Aorta (tissue), 5 donors: ENCODE results near the gene PLOD3. TPM values are rescaled to one million over a fixed set of nuclear protein-coding genes. Genes with fewer than 3 reads are reported as not detected.
"Not testable (repeated sequence)": the region's sequence is repeated elsewhere in the genome, so short reads cannot be mapped to it uniquely, and the experiment has no call there.

Source experiments
- ATAC-seq: fragments of 200-7000 bp; cut with Tn5 transposase; one replicate; pipeline ENCODE4 v1.9.1; 2022; ENCODE audit warnings: moderate library complexity; ENCODE audit not compliant: low FRiP score
- DNase-seq, 2 donors: peaks; one replicate each; pipeline ENCODE4 v3.0.0-alpha.2; 2020
- H3K27ac ChIP-seq, 2 donors: one replicate each; pipeline ENCODE4 v1.5.1; 2013; ENCODE audit warnings: low read length in 2 of 2, mild to moderate bottlenecking in 2 of 2, moderate library complexity in 2 of 2, control low read depth in 1 of 2, inconsistent platforms in 1 of 2, low read depth in 1 of 2
- H3K27me3 ChIP-seq, 2 donors: one replicate each; pipeline ENCODE4 v1.6.1; 2013; ENCODE audit warnings: control low read depth in 1 of 2, low read length in 1 of 2, mild to moderate bottlenecking in 1 of 2, moderate library complexity in 1 of 2; ENCODE audit not compliant: insufficient read depth in 2 of 2, control insufficient read depth in 1 of 2
- H3K36me3 ChIP-seq, 2 donors: one replicate each; pipeline ENCODE4 v1.6.1; 2013; ENCODE audit warnings: control low read depth in 1 of 2, low read length in 1 of 2, mild to moderate bottlenecking in 1 of 2; ENCODE audit not compliant: insufficient read depth in 2 of 2, control insufficient read depth in 1 of 2
- H3K4me1 ChIP-seq, 2 donors: one replicate each; pipeline ENCODE4 v1.6.1; 2013; ENCODE audit warnings: low read length in 2 of 2, control low read depth in 1 of 2, mild to moderate bottlenecking in 1 of 2, moderate library complexity in 1 of 2; ENCODE audit not compliant: insufficient read depth in 2 of 2, control insufficient read depth in 1 of 2
- H3K4me3 ChIP-seq, 2 donors: one replicate each; pipeline ENCODE4 v1.5.1; 2013; ENCODE audit warnings: low read length in 2 of 2, control low read depth in 1 of 2, mild to moderate bottlenecking in 1 of 2
- H3K9me3 ChIP-seq: one replicate; pipeline ENCODE4 v1.6.1; 2013; ENCODE audit warnings: mild to moderate bottlenecking, low read length; ENCODE audit not compliant: control insufficient read depth
- WGBS, 2 donors: extraction: QIAGEN DNeasy Blood & Tissue Kit; methylation state at CpG; one replicate each; pipeline ENCODE4 v1.1.7; 2013; 5-methylcytosine and 5-hydroxymethylcytosine counted together
- intact Hi-C, 2 donors: fragments of 100-400 bp; cut with DNase I; formaldehyde crosslinking; loops; one replicate each; pipeline versions ENCODE4 v1.14.2 to v1.15.0; 2022
- polyA plus RNA-seq, 2 donors: library from polyadenylated mRNA; stranded (reverse); fragments of 200-250 nt; gene quantifications; one replicate each; pipeline ENCODE4 v1.2.3, GENCODE V29; 2013
- total RNA-seq, 2 donors: library from RNA; stranded (reverse); fragmentation: NEBNext Ultra II Directional; extraction: Animal tissue kit (Norgen Biotek cat#: 25700); gene quantifications; one replicate each; pipeline ENCODE4 v1.2.1, GENCODE V29; 2021
- donor health status: healthy with polysubstance abuse.
- donor health status: Bipolar disorder and iron deficiency.
- donor health status: DM: no; HTN: no; CAD: no.
- donor health status: DM: no; HTN: no; CAD: no.
- donor health status: DM: yes; HTN: yes; CAD: no.

PLOD3 gene
- total and polyA plus RNA-seq, 4 donors, result 27.2 to 70.6 (median 50.1) TPM

- Histone ChIP-seq H3K4me3 (no peak overlapping the region), H3K9me3 (no peaks in the 10 kb centered on the region), H3K27me3 (no peaks in the 10 kb centered on the region), H3K36me3 (peaks cover 0 to 4% of the 10 kb centered on the region in 2 donors), H3K4me1 (no peaks in the 10 kb centered on the region), H3K27ac (no peak overlapping the region)
- ATAC-seq, result no peak
- no peak for DNase-seq
- WGBS, 2 donors, result 89 to 90% methylated on average over 19 of the region's 19 CpGs
- intact Hi-C loops, result no loop called here
These were observed 10.7 kb downstream of the PLOD3 start for GRCh38 chr7:101206665-101207042.

GRCh38 chr7:101205901-101206664 lies 11.3 kb downstream of the PLOD3 start:
- no peak for DNase-seq
- peaks cover 0 to 4% of the 10 kb centered on the region in 2 donors for H3K36me3 ChIP-seq
- H3K4me3 ChIP-seq, result no peak overlapping the region
- intact Hi-C loops, result no loop called here
- 86 to 88% methylated on average over 32 of the region's 32 CpGs for WGBS, 2 donors
- no peaks in the 10 kb centered on the region for H3K27me3 ChIP-seq
- no peaks in the 10 kb centered on the region for H3K9me3 ChIP-seq
- no peak for ATAC-seq
- no peaks in the 10 kb centered on the region for H3K4me1 ChIP-seq
- H3K27ac ChIP-seq, result no peak overlapping the region

GRCh38 chr7:101203740-101204738 lies 13.3 kb downstream of the PLOD3 start:
- H3K27me3 ChIP-seq, intact Hi-C loops, H3K4me3 ChIP-seq, H3K36me3 ChIP-seq, H3K4me1 ChIP-seq, H3K9me3 ChIP-seq, H3K27ac ChIP-seq, ATAC-seq, DNase-seq: not testable (repeated sequence)
- 67 to 68% methylated on average over 22 of the region's 22 CpGs for WGBS, 2 donors

GRCh38 chr7:101202603-101202918 lies 14.8 kb downstream of the PLOD3 start:
- Histone ChIP-seq H3K27ac (no peak overlapping the region), H3K4me3 (no peak overlapping the region), H3K9me3 (no peaks in the 10 kb centered on the region), H3K27me3 (no peaks in the 10 kb centered on the region), H3K4me1 (no peaks in the 10 kb centered on the region), H3K36me3 (no peaks in the 10 kb centered on the region)
- intact Hi-C loops, result no loop called here
- 79 to 84% methylated on average over 5 of the region's 5 CpGs for WGBS, 2 donors
- no peak for ATAC-seq
- DNase-seq, result no peak

GRCh38 chr7:101201695-101202602 lies 15.4 kb downstream of the PLOD3 start:
- Histone ChIP-seq H3K27ac (no peak overlapping the region), H3K36me3 (no peaks in the 10 kb centered on the region), H3K27me3 (no peaks in the 10 kb centered on the region), H3K4me3 (no peak overlapping the region), H3K9me3 (no peaks in the 10 kb centered on the region), H3K4me1 (no peaks in the 10 kb centered on the region)
- 6 to 7% methylated on average over 65 to 75 of the region's 75 CpGs for whole genome bisulfite sequencing, 2 donors
- DNase-seq, result no peak
- no peak for ATAC-seq
- intact Hi-C loops, result no loop called here

- Histone ChIP-seq H3K9me3 (no peaks in the 10 kb centered on the region), H3K27me3 (no peaks in the 10 kb centered on the region), H3K36me3 (no peaks in the 10 kb centered on the region), H3K27ac (no peak within 1 kb of the TSS), H3K4me3 (no peak within 1 kb of the TSS), H3K4me1 (no peaks in the 10 kb centered on the region)
- DNase-seq, result no peak
- WGBS, 2 donors, result 26 to 29% methylated on average over 21 of the region's 21 CpGs
- no peak for ATAC-seq
- intact Hi-C loops, result no loop called here
These were observed 16.4 kb downstream of the PLOD3 start, which contains the start of gene MOGAT3 for GRCh38 chr7:101200862-101201599. MOGAT3 (minus strand) TSS chr7:101201036; CDS start chr7:101200854, 182 bp downstream.

- no peaks in the 10 kb centered on the region for H3K9me3 ChIP-seq
- intact Hi-C loops, result no loop called here
- DNase-seq, result no peak
- H3K27ac ChIP-seq, result no peak overlapping the region
- H3K36me3 ChIP-seq, result no peaks in the 10 kb centered on the region
- H3K4me1 ChIP-seq, result no peaks in the 10 kb centered on the region
- H3K27me3 ChIP-seq, result no peaks in the 10 kb centered on the region
- no peak for ATAC-seq
- no peak overlapping the region for H3K4me3 ChIP-seq
- 58 to 84% methylated on average over 2 of the region's 2 CpGs for WGBS, 2 donors
These were observed 16.9 kb downstream of the PLOD3 start for GRCh38 chr7:101200504-101200861.

- H3K4me3 ChIP-seq, ATAC-seq, H3K27me3 ChIP-seq, intact Hi-C loops, H3K4me1 ChIP-seq, H3K27ac ChIP-seq, H3K9me3 ChIP-seq, DNase-seq, H3K36me3 ChIP-seq: not testable (repeated sequence)
- 85 to 94% methylated on average over 10 of the region's 10 CpGs for WGBS, 2 donors
These were observed 17.9 kb downstream of the PLOD3 start for GRCh38 chr7:101199522-101199921.
